Fibroblast of skin of back (primary cell): ENCODE data around the gene PPFIBP1.
A peak's percentile ranks its signal among the peaks of the same experiment; 100 is the strongest.
"Not testable (repeated sequence)": the region's sequence is repeated elsewhere in the genome, so short reads cannot be mapped to it uniquely, and the experiment has no call there.

Experiments
- DNase-seq: peaks from one replicate; pipeline ENCODE4 v3.0.0-alpha.2; 2013

The PPFIBP1 gene

DNA sequence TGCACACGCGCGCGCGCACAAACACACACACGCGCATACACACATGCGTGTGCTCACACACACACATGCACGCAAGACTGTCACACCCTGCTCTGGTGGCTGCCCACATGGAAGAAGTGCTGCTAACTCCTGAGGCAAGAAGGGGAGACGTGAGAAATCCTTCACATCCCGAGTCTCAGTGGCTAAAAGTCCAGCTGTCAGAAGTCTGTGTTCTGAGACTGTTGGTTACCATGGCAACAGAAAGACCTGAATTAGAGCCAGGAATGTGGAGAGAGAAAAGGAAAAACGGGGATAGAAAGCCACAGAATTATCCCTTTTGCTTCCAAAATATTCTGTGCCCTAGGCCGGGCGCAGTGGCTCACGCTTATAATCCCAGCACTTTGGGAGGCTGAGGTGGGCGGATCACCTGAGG, 71.2 kb downstream of the PPFIBP1 start:
- DNase-seq = peak; percentile 90

GRCh38 chr12:27598866-27599265, 74.9 kb downstream of the PPFIBP1 start:
- DNase-seq = not testable (repeated sequence)

GRCh38 chr12:27601056-27601828, 77.2 kb downstream of the PPFIBP1 start:
- not testable (repeated sequence) for DNase-seq

DNA sequence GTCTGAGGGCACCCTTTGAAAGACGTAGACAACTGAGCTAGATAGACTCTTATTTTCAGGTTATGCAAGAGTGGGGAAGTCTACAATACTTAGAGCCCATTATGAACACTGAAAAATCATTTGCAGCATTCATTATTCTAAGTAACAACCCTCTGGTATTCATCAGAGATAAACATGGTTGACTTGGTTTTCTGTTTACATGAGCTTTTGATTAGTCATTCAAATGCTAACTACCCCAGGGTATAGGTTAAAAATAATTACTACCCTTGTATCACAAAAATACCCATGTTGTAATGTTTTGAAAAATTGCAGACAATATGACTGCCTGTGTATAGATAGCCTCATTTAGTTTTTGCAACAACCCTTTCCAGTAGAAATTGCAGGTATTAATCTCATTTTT, 78.5 kb downstream of the PPFIBP1 start:
- no peak for DNase-seq

- no peak for DNase-seq
These were observed 80.4 kb downstream of the PPFIBP1 start for GRCh38 chr12:27604431-27604830.

GRCh38 chr12:27606986-27607385, 83.0 kb downstream of the PPFIBP1 start:
- no peak for DNase-seq

DNA sequence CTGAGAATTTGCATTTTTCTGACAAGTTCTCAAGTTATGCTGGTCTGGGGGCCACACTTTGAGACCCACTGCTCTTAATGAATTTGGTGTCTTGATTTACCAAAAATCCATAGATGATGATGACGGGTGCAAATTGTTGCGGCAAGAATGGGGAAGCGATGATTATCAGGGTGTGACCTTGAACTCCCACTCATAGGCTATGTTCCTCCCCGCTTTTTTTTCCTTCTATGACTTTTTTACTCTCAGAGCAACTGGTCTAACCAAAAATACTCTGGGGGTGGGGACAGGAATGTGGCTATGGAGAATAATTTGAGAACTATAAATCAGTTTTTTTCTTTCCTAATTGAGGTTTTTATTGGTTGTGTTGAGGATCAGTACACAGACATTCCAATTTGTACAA, 83.6 kb downstream of the PPFIBP1 start:
- no peak for DNase-seq

GRCh38 chr12:27608890-27609289, 84.9 kb downstream of the PPFIBP1 start:
- DNase-seq = no peak

- peak; percentile 64 for DNase-seq
These were observed 86.4 kb downstream of the PPFIBP1 start for GRCh38 chr12:27610374-27610773.

DNA sequence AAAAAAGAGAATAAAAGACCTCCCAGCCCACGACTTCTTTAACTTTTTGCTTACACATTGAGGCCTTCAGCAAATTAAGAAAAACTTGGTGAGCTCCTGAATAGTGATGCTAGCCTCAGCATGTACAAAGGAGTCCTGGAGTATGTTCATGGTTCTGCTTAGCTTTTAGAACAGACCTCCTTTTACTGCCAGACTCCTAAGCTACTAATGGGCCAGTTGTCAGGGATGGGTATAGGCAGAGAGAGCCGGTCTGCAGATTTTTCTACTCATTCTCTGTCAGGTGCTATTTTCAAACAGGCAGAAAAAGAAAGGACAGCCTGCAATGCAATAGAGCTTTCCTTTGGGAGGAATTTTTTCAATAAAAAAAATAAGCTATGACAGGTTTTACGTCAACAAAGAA, 90.4 kb downstream of the PPFIBP1 start:
- no peak for DNase-seq

DNA sequence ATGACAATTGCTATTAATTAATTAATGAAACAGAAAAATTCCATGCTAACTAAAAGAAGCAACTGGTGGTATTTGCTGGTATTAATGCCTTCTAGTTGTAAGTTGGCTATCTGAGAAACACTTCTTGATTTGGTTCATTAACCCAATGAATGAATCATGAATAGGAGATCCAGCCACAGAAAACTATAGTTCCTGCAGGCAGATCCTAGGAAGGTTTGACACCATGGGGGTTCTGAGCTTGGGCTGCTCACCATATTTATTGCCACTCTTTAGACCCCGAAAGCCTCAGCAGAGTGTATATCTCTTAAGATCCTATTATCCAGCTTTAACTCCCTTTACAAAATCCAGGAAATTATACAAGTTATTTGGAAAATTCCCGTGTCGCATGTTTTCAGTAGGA, 90.9 kb downstream of the PPFIBP1 start:
- no peak for DNase-seq

GRCh38 chr12:27615331-27615891, 91.4 kb downstream of the PPFIBP1 start:
- DNase-seq = peak; percentile 85

- DNase-seq = no peak
These were observed 92.5 kb downstream of the PPFIBP1 start for GRCh38 chr12:27616356-27617142.

GRCh38 chr12:27618836-27619235, 94.8 kb downstream of the PPFIBP1 start:
- DNase-seq = peak; percentile 45

DNA sequence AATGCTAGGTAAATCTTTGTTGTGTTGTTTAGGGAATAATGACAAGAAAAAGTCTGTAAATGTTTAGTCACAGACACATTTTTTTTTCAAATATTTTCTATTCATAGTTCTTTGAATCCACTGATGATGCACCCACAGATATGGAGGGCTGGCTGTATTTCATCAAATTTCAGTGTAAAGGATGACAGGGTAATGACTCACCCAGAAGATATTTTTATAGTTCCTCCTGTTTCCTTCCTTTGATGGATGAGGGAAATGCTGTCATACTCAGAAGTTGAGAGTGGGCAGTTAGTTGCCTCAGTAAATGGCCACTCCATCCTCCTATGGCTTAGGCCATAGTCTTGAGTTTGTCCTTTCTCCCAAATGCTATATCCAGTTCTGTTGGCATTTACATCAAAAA, 95.3 kb downstream of the PPFIBP1 start:
- DNase-seq = peak; percentile 96

- DNase-seq = no peak
These were observed 96.1 kb downstream of the PPFIBP1 start for GRCh38 chr12:27620121-27620520.

GRCh38 chr12:27622436-27623195, 98.6 kb downstream of the PPFIBP1 start:
- DNase-seq = peak; percentile 67

DNA sequence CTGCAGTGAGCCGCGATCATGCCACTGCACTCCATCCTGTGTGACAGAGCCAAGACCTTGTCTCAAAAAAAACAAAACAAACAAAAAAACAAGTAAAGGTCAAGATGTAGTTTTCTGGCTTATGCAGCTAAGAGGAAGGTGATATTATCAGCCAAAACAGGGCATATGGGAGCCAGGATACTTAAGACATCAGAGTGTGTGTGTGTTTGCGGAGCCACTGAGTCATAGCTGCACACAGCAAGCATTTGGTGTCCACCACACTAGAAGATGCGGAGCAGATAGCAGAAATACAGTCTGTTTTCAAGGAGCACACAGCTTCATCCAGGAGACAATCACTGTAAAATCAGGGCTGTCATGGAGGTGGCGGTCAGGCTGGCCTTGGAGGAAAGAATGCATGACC, 99.6 kb downstream of the PPFIBP1 start:
- peak; percentile 45 for DNase-seq

DNA sequence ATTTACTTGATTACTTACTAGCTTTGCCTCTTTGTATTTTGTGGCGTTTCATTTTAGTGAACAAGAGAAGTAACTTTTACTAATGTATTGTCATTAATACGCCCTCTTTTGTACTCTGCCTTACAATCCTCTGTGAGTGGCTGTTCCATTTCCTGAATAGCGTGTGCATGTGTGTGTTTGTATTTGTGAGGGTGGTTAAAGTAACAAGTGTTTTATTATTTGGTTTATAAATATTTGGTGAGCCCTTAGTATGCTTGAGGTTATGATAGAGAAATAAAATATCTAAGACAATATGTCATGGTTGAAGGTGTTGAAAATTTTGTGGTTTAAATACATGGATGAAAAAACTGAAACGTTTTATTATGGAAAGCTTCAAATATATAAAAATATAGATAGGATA, 100.6 kb downstream of the PPFIBP1 start:
- peak; percentile 59 for DNase-seq

DNA sequence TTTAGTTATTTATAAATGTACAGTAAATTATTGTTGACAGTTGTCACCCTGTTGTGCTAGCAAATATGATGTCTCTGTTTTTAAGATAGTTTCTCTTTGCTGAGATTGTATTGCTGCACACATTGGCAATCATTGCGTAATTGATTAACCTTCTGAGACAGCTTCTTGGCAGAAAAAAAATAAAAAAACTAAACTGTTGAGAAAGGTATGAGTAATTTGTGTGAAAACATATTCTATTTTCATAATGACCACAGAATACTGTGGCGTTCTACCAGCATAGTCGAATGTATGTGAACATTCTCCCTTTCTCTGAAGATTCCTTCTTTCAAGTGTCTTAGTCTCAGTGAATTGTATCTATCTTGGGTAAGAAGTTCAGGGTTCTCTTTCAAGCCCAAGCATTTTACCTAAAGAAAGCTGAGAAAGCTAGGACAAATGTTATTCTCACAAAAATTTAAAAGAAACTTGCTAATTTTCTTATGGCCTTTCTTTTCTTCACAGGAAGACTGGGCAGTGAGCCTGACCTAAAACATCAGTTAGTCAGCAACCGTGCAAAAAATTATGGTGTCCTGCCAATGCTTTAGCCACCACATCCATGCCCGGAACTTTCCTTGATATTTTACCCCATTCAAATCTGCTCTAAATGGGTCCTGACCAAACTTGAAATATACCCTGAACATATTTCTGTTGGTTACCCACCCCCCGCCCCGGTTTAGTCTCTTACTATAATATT, 103.3 kb downstream of the PPFIBP1 start:
- peak; percentile 84 for DNase-seq

DNA sequence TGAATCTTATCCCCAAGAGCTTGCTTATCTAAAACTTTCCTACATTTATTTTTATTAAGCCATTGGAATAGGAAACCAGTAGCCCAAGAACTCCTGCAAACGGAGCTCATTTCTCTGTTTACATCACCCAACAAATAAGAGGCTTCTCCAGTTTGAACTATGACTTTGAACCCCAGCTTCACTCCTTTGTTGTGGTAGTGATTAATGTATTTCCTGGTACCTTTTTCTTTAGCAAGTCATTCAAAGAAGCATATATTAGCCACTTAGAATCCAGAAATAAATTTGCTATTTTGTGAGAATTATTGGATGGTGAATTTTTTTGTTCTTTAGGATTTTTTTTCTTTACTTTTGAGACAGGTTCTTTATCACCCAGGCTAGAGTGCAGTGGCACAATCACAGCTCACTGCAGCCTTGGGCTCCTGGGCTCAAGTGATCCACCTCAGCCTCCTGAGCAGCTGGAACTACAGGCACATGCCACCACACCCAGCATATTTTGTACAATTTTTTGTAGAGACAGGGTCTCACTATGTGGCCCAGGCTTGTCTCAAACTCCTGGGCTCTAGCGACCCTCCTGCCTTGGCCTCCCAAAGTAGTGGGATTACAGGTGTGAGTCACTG, 104.0 kb downstream of the PPFIBP1 start:
- not testable (repeated sequence) for DNase-seq

DNA sequence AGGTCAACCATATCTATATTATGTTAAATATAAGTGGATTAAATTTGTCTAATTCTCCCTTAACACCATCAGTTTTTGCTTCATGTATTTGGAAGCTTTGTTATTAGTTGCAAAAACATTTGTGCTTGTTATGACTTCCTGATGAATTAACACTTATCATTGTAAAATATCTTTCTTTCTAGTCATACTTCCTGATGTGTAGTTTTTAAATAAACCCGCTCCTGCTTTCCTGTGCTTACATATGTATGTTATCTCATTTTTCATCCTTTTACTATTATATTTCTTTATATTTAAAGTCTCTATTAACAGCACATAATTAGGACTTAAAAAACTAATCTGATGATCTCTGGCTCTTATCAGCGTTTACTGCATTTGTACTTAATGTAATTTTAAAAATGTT, 106.2 kb downstream of the PPFIBP1 start:
- DNase-seq = not testable (repeated sequence)
